H1 (cell line): Measurements from ENCODE around the gene PACS1. TPM values are rescaled to one million over a fixed set of nuclear protein-coding genes. Genes with fewer than 3 reads are reported as not detected.

Experiments
- ASH2L ChIP-seq: fragments of 200-600, 300-600 bp; sonication (generic); IDR thresholded peaks from one replicate; pipeline ENCODE4 v1.7.1; 2017; ENCODE audit warnings: low read length
- CBX8 ChIP-seq: fragments of 300-800, 300-1000 bp; sonication (generic); IDR thresholded peaks from 2 replicates; pipeline ENCODE4 v1.7.1; 2016; ENCODE audit warnings: low read depth, low read length, borderline replicate concordance
- GTF2F1 ChIP-seq: IDR thresholded peaks from 2 replicates; pipeline ENCODE4 v1.6.1; 2012; ENCODE audit warnings: low read depth, low read length, improper control_type of control experiment, borderline replicate concordance
- SP4 ChIP-seq: IDR thresholded peaks from 2 replicates; pipeline ENCODE4 v1.6.1; 2012; ENCODE audit warnings: low read length, inconsistent platforms
- TAF7 ChIP-seq: optimal IDR thresholded peaks from 2 replicates; pipeline ENCODE3; 2011; ENCODE audit warnings: low read depth, mild to moderate bottlenecking, inconsistent platforms, low read length, moderate library complexity, borderline replicate concordance
- YY1 ChIP-seq: IDR thresholded peaks from 2 replicates; pipeline ENCODE4 v1.6.1; 2011; ENCODE audit warnings: low read depth, mild to moderate bottlenecking, low read length
- polyA plus RNA-seq, 7 experiments: library from polyadenylated mRNA; depleted of rRNA in 3 of 7; stranded (reverse) in 5 of 7; unstranded in 2 of 7; fragments of >200 nt in 5 of 7; fragments of 200-250 nt in 2 of 7; gene quantifications; 1 replicate in 5 of 7; 2 replicates in 1 of 7; 4 replicates in 1 of 7; pipeline versions ENCODE4 v1.2.1 to v1.2.3, GENCODE V29; 2011 to 2013; ENCODE audit warnings: missing spikeins in 2 of 7, mixed read lengths in 2 of 7
- total RNA-seq: library from RNA; stranded (reverse); fragmentation: NEBNext Ultra II Directional; extraction: Animal tissue kit (Norgen Biotek cat#: 25700); gene quantifications from 2 replicates; pipeline ENCODE4 v1.2.1, GENCODE V29; 2021

PACS1 gene
- total and polyA plus RNA-seq, 2 of the 8 experiments (the other 6 are each of a cell fraction or from before 2014, with no cell fraction given) = 11.5 to 36.0 TPM

DNA sequence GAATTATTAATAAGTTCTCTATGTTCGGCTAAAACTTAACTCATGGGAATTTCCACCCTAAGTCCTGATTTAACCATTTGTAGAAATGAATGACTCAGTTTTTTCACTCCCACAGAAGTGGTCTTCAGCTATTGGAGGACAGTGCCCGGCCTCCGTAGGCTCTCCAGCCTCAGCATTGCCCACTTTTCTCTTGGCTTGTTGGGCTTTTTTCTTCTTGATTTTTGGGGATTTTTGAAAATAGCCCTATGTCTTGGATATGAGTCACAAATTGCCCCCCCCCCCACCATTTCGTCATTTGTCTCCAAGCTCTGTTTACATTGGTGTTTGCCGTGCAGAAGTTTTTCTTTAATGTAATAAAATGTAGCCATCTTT is 66.7 kb downstream of the PACS1 start (continued):
- TF ChIP-seq CBX8 (no peak), ASH2L (no peak), SP4 (no peak), YY1 (no peak), GTF2F1 (no peak), TAF7 (no peak)
